Measurements from ENCODE around the gene PSMA6.

The PSMA6 gene

GRCh38 chr14:35367056-35367372 is 74.8 kb downstream of the PSMA6 start:
- DNase-seq (ENCODE audit: low read depth) = no peak
